Tibial nerve (tissue), 3 donors: ENCODE results near the gene TBC1D22A.

Experiments
- POLR2A ChIP-seq, 2 donors: fragments of 450-650 bp; IDR thresholded peaks; one replicate each; pipeline ENCODE4 v1.6.1; 2017; ENCODE audit warnings: antibody characterized with exemption in 2 of 2, mild to moderate bottlenecking in 2 of 2, moderate library complexity in 2 of 2
- TF ChIP-seq, protein P1 (sequence below), 5 experiments: fragments of 200-600 bp in 3 of 5; fragments of 450-650 bp in 2 of 5; sonication (generic) in 3 of 5; IDR thresholded peaks; one replicate each; pipeline ENCODE4 v1.5.1; 2016 to 2019; ENCODE audit warnings: antibody characterized with exemption in 5 of 5, mild to moderate bottlenecking in 3 of 5, moderate library complexity in 2 of 5

DNA sequence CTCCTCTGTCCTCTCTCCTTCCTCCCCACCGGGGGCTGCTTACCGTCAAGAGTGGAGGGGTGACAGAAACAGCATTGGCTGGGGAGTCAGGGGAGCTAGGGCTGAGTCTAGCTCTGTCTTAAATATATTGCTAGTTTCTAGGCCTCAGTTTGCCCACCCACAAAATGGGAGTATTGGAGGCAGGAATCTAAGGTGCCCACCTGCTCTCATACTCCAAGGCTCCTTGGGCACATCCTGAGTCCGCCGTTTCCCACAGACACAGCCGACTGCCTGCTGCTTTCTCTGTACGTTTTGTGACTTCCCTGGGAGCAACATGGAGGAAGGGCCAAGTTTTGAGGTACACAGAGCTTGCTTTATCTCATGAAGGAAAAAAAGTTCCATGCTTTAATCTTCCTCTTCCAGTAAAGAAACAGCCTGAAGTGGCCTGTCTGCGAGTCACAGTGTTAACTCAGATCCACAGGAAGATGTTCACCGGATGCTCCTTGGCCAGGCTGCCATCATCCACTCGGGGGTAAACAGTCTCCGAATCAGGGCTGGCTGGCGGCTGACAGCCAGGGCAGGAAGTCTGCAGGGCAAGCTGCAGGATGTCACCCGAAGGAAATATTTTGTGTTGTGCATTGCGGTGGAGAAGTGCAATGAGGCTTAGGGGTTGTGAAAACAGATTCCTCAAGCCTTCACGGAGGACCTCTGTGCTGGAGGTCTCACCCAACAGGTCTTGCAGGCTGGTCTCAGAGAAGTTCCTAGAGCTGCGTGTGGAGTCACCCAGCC, 13.4 kb upstream of the TBC1D22A start:
- TF ChIP-seq, protein P1, sequence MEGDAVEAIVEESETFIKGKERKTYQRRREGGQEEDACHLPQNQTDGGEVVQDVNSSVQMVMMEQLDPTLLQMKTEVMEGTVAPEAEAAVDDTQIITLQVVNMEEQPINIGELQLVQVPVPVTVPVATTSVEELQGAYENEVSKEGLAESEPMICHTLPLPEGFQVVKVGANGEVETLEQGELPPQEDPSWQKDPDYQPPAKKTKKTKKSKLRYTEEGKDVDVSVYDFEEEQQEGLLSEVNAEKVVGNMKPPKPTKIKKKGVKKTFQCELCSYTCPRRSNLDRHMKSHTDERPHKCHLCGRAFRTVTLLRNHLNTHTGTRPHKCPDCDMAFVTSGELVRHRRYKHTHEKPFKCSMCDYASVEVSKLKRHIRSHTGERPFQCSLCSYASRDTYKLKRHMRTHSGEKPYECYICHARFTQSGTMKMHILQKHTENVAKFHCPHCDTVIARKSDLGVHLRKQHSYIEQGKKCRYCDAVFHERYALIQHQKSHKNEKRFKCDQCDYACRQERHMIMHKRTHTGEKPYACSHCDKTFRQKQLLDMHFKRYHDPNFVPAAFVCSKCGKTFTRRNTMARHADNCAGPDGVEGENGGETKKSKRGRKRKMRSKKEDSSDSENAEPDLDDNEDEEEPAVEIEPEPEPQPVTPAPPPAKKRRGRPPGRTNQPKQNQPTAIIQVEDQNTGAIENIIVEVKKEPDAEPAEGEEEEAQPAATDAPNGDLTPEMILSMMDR (IDR thresholded peaks at IDR 0.05), result no peak
- TF ChIP-seq POLR2A (IDR thresholded peaks at IDR 0.05), result no peak
